ENCODE results near the gene OR4B1. TPM values are rescaled to one million over a fixed set of nuclear protein-coding genes. Genes with fewer than 3 reads are reported as not detected.

Gene OR4B1
- total and polyA plus RNA-seq, 2 experiments from 2014 or later: not detected

GRCh38 chr11:48263423-48263911, 46.9 kb downstream of the OR4B1 start, which contains the start of gene OR4X1:
Gene OR4X1, plus strand, starts transcription at chr11:48263861. Its CDS starts 0 bp downstream, at chr11:48263861.
- no peaks in the 10 kb centered on the region for H3K4me1 ChIP-seq (ENCODE audit: low read depth)
- no peak within 1 kb of the TSS for H3K4me3 ChIP-seq
- H3K9me3 ChIP-seq (ENCODE audit: low read depth): no peaks in the 10 kb centered on the region
- no peak for TF ChIP-seq CTCF (IDR thresholded peaks at IDR 0.05; ENCODE audit: low read depth, low read length)
- H3K27me3 ChIP-seq: no peaks in the 10 kb centered on the region
- no peaks in the 10 kb centered on the region for H3K36me3 ChIP-seq
- no peak for DNase-seq (ENCODE audit: low read depth in 1 of 2, low spot score in 1 of 2)
- H3K27ac ChIP-seq: no peak within 1 kb of the TSS

Other genes starting within 250 kb of the OR4B1 start
- gene PTPRJ, start 236.3 kb upstream of the OR4B1 start, total RNA-seq: 10.5 and 12.4 TPM in 2 replicates
- gene PTPRJ, start 236.3 kb upstream of the OR4B1 start, polyA plus RNA-seq: 8.9 and 12.2 TPM in 2 replicates
- gene OR4X2, start 28.3 kb downstream of the OR4B1 start, total RNA-seq: not detected in 2 replicates
- gene OR4X2, start 28.3 kb downstream of the OR4B1 start, polyA plus RNA-seq: not detected in 2 replicates
- not detected in 2 replicates for gene OR4X1, start 47.1 kb downstream of the OR4B1 start, total RNA-seq
- gene OR4X1, start 47.1 kb downstream of the OR4B1 start, polyA plus RNA-seq: not detected in 2 replicates
- gene OR4S1, start 89.4 kb downstream of the OR4B1 start, total RNA-seq: not detected in 2 replicates
- gene OR4S1, start 89.4 kb downstream of the OR4B1 start, polyA plus RNA-seq: not detected in 2 replicates
- gene OR4C3, start 108.1 kb downstream of the OR4B1 start, total RNA-seq: not detected in 2 replicates
- not detected in 2 replicates for gene OR4C3, start 108.1 kb downstream of the OR4B1 start, polyA plus RNA-seq
- gene OR4C5, start 149.7 kb downstream of the OR4B1 start, total RNA-seq: not detected in 2 replicates
- not detected in 2 replicates for gene OR4C5, start 149.7 kb downstream of the OR4B1 start, polyA plus RNA-seq